IPS-20b (cell line): Measurements from ENCODE around the gene NOX4.
"Not testable (repeated sequence)": the region's sequence is repeated elsewhere in the genome, so short reads cannot be mapped to it uniquely, and the experiment has no call there.

Source experiments
- H3K27ac ChIP-seq: one replicate; pipeline ENCODE4 v1.5.1; 2013; ENCODE audit warnings: low read length
- H3K27me3 ChIP-seq: 2 replicates; pipeline ENCODE4 v1.6.1; 2013; ENCODE audit warnings: mild to moderate bottlenecking, low read length, inconsistent platforms; ENCODE audit not compliant: insufficient read depth
- H3K36me3 ChIP-seq: 2 replicates; pipeline ENCODE4 v1.6.1; 2013; ENCODE audit warnings: low read depth, mild to moderate bottlenecking, inconsistent platforms, low read length, moderate library complexity; ENCODE audit not compliant: insufficient read depth
- H3K4me1 ChIP-seq: 2 replicates; pipeline ENCODE4 v1.6.1; 2013; ENCODE audit warnings: mild to moderate bottlenecking, control low read depth, inconsistent platforms, low read length, moderate library complexity; ENCODE audit not compliant: insufficient read depth
- H3K4me3 ChIP-seq: 2 replicates; pipeline ENCODE4 v1.5.1; 2013; ENCODE audit warnings: mild to moderate bottlenecking, low read length, inconsistent platforms
- H3K9ac ChIP-seq: 2 replicates; pipeline ENCODE4 v1.6.1; 2013; ENCODE audit warnings: low read depth, mild to moderate bottlenecking, inconsistent platforms, low read length, moderate library complexity
- H3K9me3 ChIP-seq: 2 replicates; pipeline ENCODE4 v1.6.1; 2013; ENCODE audit warnings: mild to moderate bottlenecking, low read depth, low read length, inconsistent platforms; ENCODE audit not compliant: insufficient read depth

NOX4 gene

GRCh38 chr11:89421718-89422117, 69.5 kb downstream of the NOX4 start:
- peaks cover 8% of the 10 kb centered on the region; the same call in 1 of the 2 replicates for H3K9me3 ChIP-seq
- no peak overlapping the region for H3K9ac ChIP-seq
- no peaks in the 10 kb centered on the region for H3K27me3 ChIP-seq
- H3K4me3 ChIP-seq: no peak overlapping the region
- no peak overlapping the region for H3K27ac ChIP-seq
- H3K4me1 ChIP-seq: peaks cover 3% of the 10 kb centered on the region
- H3K36me3 ChIP-seq: no peaks in the 10 kb centered on the region

GRCh38 chr11:89420981-89421380, 70.2 kb downstream of the NOX4 start:
- no peak overlapping the region for H3K4me3 ChIP-seq

GRCh38 chr11:89416961-89417360, 74.2 kb downstream of the NOX4 start:
- Histone ChIP-seq H3K27me3 (no peaks in the 10 kb centered on the region), H3K36me3 (no peaks in the 10 kb centered on the region), H3K4me3 (no peak overlapping the region), H3K27ac (no peak overlapping the region), H3K9me3 (no peaks in the 10 kb centered on the region), H3K4me1 (peaks cover 9% of the 10 kb centered on the region), H3K9ac (no peak overlapping the region)

More at GRCh38 chr11:89420981-89421380, 70.2 kb downstream of the NOX4 start:
- Histone ChIP-seq H3K36me3 (no peaks in the 10 kb centered on the region), H3K9me3 (0 out of 2 replicates have a peak, but pooled peaks cover under 1% of the 10 kb centered on the region), H3K4me1 (peaks cover 9% of the 10 kb centered on the region), H3K9ac (no peak overlapping the region), H3K27me3 (no peaks in the 10 kb centered on the region), H3K27ac (no peak overlapping the region)

- H3K9ac ChIP-seq, H3K4me1 ChIP-seq: not testable (repeated sequence)
Measured at GRCh38 chr11:89411112-89411511, 80.1 kb downstream of the NOX4 start.

GRCh38 chr11:89410666-89411065, 80.5 kb downstream of the NOX4 start:
- not testable (repeated sequence) for H3K9me3 ChIP-seq, H3K36me3 ChIP-seq, H3K4me1 ChIP-seq, H3K4me3 ChIP-seq, H3K9ac ChIP-seq, H3K27me3 ChIP-seq, H3K27ac ChIP-seq

More at GRCh38 chr11:89411112-89411511, 80.1 kb downstream of the NOX4 start:
- not testable (repeated sequence) for H3K9me3 ChIP-seq, H3K36me3 ChIP-seq, H3K27ac ChIP-seq, H3K4me3 ChIP-seq, H3K27me3 ChIP-seq

- not testable (repeated sequence) for H3K27me3 ChIP-seq, H3K9me3 ChIP-seq, H3K4me3 ChIP-seq, H3K9ac ChIP-seq, H3K36me3 ChIP-seq, H3K4me1 ChIP-seq, H3K27ac ChIP-seq
Measured at GRCh38 chr11:89408441-89408840, 82.7 kb downstream of the NOX4 start.

- no peaks in the 10 kb centered on the region for H3K36me3 ChIP-seq
- H3K9me3 ChIP-seq: no peaks in the 10 kb centered on the region
- H3K9ac ChIP-seq: no peak overlapping the region
- peaks cover 3% of the 10 kb centered on the region; the same call in 1 of the 2 replicates for H3K4me1 ChIP-seq
- no peak overlapping the region for H3K4me3 ChIP-seq
- no peak overlapping the region for H3K27ac ChIP-seq
- no peaks in the 10 kb centered on the region for H3K27me3 ChIP-seq
Measured at GRCh38 chr11:89405629-89406028, 85.5 kb downstream of the NOX4 start.

- not testable (repeated sequence) for H3K4me1 ChIP-seq, H3K27me3 ChIP-seq, H3K27ac ChIP-seq, H3K9me3 ChIP-seq, H3K36me3 ChIP-seq, H3K4me3 ChIP-seq, H3K9ac ChIP-seq
Measured at GRCh38 chr11:89391654-89392053, 99.5 kb downstream of the NOX4 start.

- H3K36me3 ChIP-seq, H3K4me3 ChIP-seq, H3K4me1 ChIP-seq, H3K9me3 ChIP-seq, H3K9ac ChIP-seq, H3K27me3 ChIP-seq, H3K27ac ChIP-seq: not testable (repeated sequence)
Measured at GRCh38 chr11:89387501-89387900, 103.7 kb downstream of the NOX4 start.

GRCh38 chr11:89382986-89383385, 108.2 kb downstream of the NOX4 start:
- not testable (repeated sequence) for H3K27ac ChIP-seq

GRCh38 chr11:89381094-89381493, 110.1 kb downstream of the NOX4 start:
- no peaks in the 10 kb centered on the region; the same call in 1 of the 2 replicates for H3K9me3 ChIP-seq
- H3K27ac ChIP-seq: no peak overlapping the region
- no peaks in the 10 kb centered on the region for H3K4me1 ChIP-seq
- H3K9ac ChIP-seq: no peak overlapping the region
- no peaks in the 10 kb centered on the region for H3K27me3 ChIP-seq
- no peak overlapping the region for H3K4me3 ChIP-seq
- no peaks in the 10 kb centered on the region for H3K36me3 ChIP-seq

More at GRCh38 chr11:89382986-89383385, 108.2 kb downstream of the NOX4 start:
- H3K9me3 ChIP-seq, H3K4me1 ChIP-seq, H3K4me3 ChIP-seq, H3K27me3 ChIP-seq, H3K36me3 ChIP-seq, H3K9ac ChIP-seq: not testable (repeated sequence)

- not testable (repeated sequence) for H3K4me1 ChIP-seq, H3K27me3 ChIP-seq, H3K9ac ChIP-seq, H3K4me3 ChIP-seq, H3K9me3 ChIP-seq, H3K27ac ChIP-seq, H3K36me3 ChIP-seq
Measured at GRCh38 chr11:89379976-89380771, 111.0 kb downstream of the NOX4 start.
